SK-N-SH (cell line): ENCODE data around the gene UTP18.

Source experiments
- EP300 ChIP-seq, 2 experiments: IDR thresholded peaks; 2 replicates each; pipeline versions ENCODE4 v1.4.0 to v1.6.1; 2012; ENCODE audit warnings: borderline replicate concordance in 1 of 2, low read depth in 1 of 2, low read length in 1 of 2
- FOXM1 ChIP-seq: IDR thresholded peaks from 2 replicates; pipeline ENCODE4 v1.4.0; 2012; ENCODE audit warnings: low read depth, mild to moderate bottlenecking
- GATA2 ChIP-seq: sonication (generic); formaldehyde crosslinking; IDR thresholded peaks from 2 replicates; pipeline ENCODE4 v1.5.0; 2020; ENCODE audit warnings: mild to moderate bottlenecking, missing genetic modification reagents
- MXI1 ChIP-seq: IDR thresholded peaks from 2 replicates; pipeline ENCODE4 v1.6.1; 2012; ENCODE audit warnings: mild to moderate bottlenecking, low read depth, low read length, improper control_type of control experiment
- POLR2AphosphoS5 ChIP-seq: IDR thresholded peaks from 2 replicates; pipeline ENCODE4 v1.6.1; 2012; ENCODE audit warnings: low read depth, low read length
- RCOR1 ChIP-seq: fragments of 150-350 bp; IDR thresholded peaks from 2 replicates; pipeline ENCODE4 v1.6.1; 2017; ENCODE audit warnings: antibody characterized with exemption, low read length
- RFX5 ChIP-seq: IDR thresholded peaks from 2 replicates; pipeline ENCODE4 v1.6.1; 2012; ENCODE audit warnings: mild to moderate bottlenecking, improper control_type of control experiment, low read length
- TAF1 ChIP-seq: IDR thresholded peaks from 2 replicates; pipeline ENCODE4 v1.6.1; 2012; ENCODE audit warnings: low read depth, mild to moderate bottlenecking, low read length, moderate library complexity, borderline replicate concordance
- TF ChIP-seq, protein P1 (sequence below): fragments of 200-600 bp; sonication (generic); IDR thresholded peaks from 2 replicates; pipeline ENCODE4 v1.6.1; 2017; ENCODE audit warnings: antibody characterized with exemption, mild to moderate bottlenecking, moderate library complexity
- TF ChIP-seq, protein P2 (sequence below): fragments of 150-350 bp; IDR thresholded peaks from 2 replicates; pipeline ENCODE4 v1.6.1; 2017; ENCODE audit warnings: antibody characterized with exemption, low read length, low read depth, borderline replicate concordance

DNA sequence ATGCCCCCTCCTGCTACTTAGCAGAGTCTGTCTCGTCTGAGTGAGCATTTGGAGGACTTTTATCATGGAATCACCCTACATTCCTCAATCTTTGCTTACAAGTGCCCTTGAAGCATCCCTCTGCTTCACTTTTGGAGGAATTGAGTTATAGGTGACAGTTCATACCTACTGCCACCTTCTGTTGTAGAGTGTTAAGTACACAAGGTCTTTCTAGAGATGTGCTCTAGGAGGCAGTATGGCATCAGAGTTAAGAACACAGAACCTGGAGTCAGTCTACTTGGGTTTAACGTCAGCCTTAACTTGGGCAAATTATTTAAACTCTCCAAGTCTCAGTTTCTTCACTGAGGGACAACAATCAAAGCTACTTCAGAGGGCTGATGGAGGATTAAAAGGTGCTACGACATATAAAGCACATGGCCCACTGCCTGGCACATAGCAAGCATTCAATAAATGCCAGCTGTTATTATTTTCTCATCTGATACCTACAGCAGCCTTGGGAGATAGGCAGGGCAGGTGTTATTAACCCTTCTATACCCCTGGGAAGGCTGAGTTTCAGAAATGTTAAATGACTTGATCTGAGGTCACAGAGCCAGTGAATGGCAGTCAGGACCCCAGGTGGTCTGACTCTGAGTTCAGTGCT is 62.2 kb downstream of the UTP18 start:
- no peak for TF ChIP-seq FOXM1
- TF ChIP-seq, protein P1, sequence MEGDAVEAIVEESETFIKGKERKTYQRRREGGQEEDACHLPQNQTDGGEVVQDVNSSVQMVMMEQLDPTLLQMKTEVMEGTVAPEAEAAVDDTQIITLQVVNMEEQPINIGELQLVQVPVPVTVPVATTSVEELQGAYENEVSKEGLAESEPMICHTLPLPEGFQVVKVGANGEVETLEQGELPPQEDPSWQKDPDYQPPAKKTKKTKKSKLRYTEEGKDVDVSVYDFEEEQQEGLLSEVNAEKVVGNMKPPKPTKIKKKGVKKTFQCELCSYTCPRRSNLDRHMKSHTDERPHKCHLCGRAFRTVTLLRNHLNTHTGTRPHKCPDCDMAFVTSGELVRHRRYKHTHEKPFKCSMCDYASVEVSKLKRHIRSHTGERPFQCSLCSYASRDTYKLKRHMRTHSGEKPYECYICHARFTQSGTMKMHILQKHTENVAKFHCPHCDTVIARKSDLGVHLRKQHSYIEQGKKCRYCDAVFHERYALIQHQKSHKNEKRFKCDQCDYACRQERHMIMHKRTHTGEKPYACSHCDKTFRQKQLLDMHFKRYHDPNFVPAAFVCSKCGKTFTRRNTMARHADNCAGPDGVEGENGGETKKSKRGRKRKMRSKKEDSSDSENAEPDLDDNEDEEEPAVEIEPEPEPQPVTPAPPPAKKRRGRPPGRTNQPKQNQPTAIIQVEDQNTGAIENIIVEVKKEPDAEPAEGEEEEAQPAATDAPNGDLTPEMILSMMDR, result peak; percentile 51
- TF ChIP-seq RCOR1, result no peak
- TF ChIP-seq TAF1, result no peak
- TF ChIP-seq, protein P2, sequence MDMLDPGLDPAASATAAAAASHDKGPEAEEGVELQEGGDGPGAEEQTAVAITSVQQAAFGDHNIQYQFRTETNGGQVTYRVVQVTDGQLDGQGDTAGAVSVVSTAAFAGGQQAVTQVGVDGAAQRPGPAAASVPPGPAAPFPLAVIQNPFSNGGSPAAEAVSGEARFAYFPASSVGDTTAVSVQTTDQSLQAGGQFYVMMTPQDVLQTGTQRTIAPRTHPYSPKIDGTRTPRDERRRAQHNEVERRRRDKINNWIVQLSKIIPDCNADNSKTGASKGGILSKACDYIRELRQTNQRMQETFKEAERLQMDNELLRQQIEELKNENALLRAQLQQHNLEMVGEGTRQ, result no peak
- TF ChIP-seq EP300 (IDR thresholded peaks at IDR 0.05; ENCODE audit: borderline replicate concordance in 1 of 2, low read depth in 1 of 2, low read length in 1 of 2), result no peak
- TF ChIP-seq POLR2AphosphoS5, result no peak
- TF ChIP-seq RFX5, result no peak
- no peak for TF ChIP-seq MXI1
- no peak for TF ChIP-seq GATA2 (CRISPR knock-in tag)
